ENCODE data around the gene MYO19.

DNA sequence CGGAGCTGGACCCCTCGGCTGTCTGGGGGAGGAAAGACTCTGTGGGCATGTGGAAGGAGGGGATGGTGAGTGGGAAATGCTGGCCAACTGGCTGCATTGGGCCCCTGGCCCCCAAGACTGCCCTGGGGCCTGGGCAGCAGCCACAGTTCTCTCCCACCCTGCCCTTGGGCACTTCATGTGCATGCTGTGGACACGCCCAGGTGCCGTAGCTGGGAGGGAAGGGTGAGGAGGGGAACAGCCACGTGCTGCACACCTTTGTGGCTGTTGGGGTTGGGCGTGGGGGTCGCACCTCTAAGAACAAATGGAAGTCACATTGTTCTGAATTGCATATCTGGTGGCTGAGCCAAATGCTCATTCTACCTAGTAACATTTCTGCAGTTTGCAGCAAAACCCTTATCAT lies 60.1 kb downstream of the MYO19 start:
- TF ChIP-seq, protein P1, sequence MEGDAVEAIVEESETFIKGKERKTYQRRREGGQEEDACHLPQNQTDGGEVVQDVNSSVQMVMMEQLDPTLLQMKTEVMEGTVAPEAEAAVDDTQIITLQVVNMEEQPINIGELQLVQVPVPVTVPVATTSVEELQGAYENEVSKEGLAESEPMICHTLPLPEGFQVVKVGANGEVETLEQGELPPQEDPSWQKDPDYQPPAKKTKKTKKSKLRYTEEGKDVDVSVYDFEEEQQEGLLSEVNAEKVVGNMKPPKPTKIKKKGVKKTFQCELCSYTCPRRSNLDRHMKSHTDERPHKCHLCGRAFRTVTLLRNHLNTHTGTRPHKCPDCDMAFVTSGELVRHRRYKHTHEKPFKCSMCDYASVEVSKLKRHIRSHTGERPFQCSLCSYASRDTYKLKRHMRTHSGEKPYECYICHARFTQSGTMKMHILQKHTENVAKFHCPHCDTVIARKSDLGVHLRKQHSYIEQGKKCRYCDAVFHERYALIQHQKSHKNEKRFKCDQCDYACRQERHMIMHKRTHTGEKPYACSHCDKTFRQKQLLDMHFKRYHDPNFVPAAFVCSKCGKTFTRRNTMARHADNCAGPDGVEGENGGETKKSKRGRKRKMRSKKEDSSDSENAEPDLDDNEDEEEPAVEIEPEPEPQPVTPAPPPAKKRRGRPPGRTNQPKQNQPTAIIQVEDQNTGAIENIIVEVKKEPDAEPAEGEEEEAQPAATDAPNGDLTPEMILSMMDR (conservative IDR thresholded peaks at IDR 0.05; ENCODE audit: low read length): no peak
- no peak for TF ChIP-seq EZH2phosphoT487 (IDR thresholded peaks at IDR 0.05; ENCODE audit: borderline replicate concordance)
